ENCODE results near the gene CPVL. TPM values are rescaled to one million over a fixed set of nuclear protein-coding genes. Genes with fewer than 3 reads are reported as not detected.

CPVL gene
- total RNA-seq, 6 experiments from 2014 or later: 6.2 to 23.4 (median 8.8) TPM

DNA sequence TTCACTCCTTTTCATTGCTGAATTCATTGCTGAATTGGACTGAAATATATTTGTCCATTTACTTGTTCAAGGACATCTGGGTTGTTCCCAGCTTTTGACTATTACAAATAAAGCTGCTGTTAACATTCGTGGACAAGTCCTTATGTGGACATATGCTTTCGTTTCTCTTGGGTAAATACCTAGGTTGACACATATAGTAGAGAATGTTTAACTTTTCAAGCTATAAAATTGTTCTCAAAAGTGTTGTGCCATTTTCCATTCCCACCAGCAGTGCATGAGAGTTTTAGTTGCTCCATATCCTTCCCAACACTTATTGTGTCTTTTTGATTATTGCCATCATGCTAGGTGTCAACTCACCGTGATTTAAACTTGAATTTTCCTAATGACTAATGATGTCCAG is 17.5 kb upstream of the CPVL start:
- Histone ChIP-seq H3K4me1 (no peaks in the 10 kb centered on the region), H3K9me3 (no peaks in the 10 kb centered on the region), H3K27ac (no peak overlapping the region), H3K4me3 (no peak overlapping the region), H3K36me3 (no peaks in the 10 kb centered on the region), H3K27me3 (no peaks in the 10 kb centered on the region)
- intact Hi-C loops (cut with DNase I): no loop called here
- WGBS (ENCODE audit: insufficient coverage, low coverage, low lambda C conversion rate, missing lambda C conversion rate): 34% methylated on average over 3 of the region's 3 CpGs
- no peak for ATAC-seq
- no peak for TF ChIP-seq POLR2A (IDR thresholded peaks at IDR 0.05)
- TF ChIP-seq CTCF (IDR thresholded peaks at IDR 0.05): no peak
- DNase-seq: no peak

DNA sequence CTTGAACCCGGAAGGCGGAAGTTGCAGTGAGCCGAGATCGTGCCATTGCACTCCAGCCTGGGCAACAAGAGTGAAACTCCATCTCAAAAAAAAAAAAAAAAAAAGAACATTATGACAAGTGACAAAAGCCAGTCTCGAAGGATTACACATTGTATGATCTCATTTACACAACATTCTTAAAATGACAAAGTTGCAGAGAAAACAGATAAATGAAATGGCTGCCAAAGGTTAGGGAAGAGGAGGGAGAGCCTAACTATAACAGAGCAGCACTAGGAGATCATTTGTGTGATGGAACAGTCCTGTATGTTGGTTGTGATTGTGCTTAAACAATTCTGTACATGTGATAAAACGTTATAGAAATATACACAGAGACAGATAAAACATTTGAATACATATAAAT is 16.2 kb upstream of the CPVL start:
- H3K4me1 ChIP-seq: no peaks in the 10 kb centered on the region
- H3K9me3 ChIP-seq: no peaks in the 10 kb centered on the region
- H3K4me3 ChIP-seq: no peak overlapping the region
- intact Hi-C loops (cut with DNase I): no loop called here
- no peaks in the 10 kb centered on the region for H3K36me3 ChIP-seq
- TF ChIP-seq POLR2A (IDR thresholded peaks at IDR 0.05) (no peak), CTCF (IDR thresholded peaks at IDR 0.05) (no peak)
- ATAC-seq (no peak), DNase-seq (no peak)
- WGBS (ENCODE audit: insufficient coverage, low coverage, low lambda C conversion rate, missing lambda C conversion rate): 53% methylated on average over 4 of the region's 6 CpGs
- H3K27me3 ChIP-seq: no peaks in the 10 kb centered on the region
- H3K27ac ChIP-seq: no peak overlapping the region

GRCh38 chr7:29161231-29161630 is 14.9 kb upstream of the CPVL start:
- Histone ChIP-seq H3K4me3 (no peak overlapping the region), H3K27me3 (no peaks in the 10 kb centered on the region), H3K9me3 (no peaks in the 10 kb centered on the region), H3K27ac (no peak overlapping the region), H3K4me1 (no peaks in the 10 kb centered on the region), H3K36me3 (no peaks in the 10 kb centered on the region)
- WGBS (ENCODE audit: insufficient coverage, low coverage, low lambda C conversion rate, missing lambda C conversion rate): 58% methylated on average over 4 of the region's 4 CpGs
- ATAC-seq: no peak
- no peak for DNase-seq
- intact Hi-C loops (cut with DNase I): no loop called here
- no peak for TF ChIP-seq CTCF (IDR thresholded peaks at IDR 0.05)
- no peak for TF ChIP-seq POLR2A (IDR thresholded peaks at IDR 0.05)

DNA sequence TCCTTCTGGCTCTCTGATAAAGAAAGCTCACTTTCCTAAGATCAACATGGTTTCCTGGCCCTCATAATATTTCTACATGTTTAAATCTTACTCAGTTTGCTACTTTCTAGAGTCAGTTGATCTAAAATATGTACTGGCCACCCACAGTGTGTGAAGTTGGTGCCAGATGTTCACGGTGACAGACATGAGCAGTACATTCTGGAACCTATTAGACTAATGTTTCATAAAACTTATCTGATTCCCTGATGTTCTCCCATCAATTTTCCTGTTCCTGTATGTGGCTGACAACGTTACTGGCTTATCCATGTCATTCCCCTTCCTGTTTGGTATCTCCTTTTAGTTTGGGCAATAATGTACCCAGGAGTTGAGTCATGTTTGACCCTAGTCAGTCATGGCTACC is 13.7 kb upstream of the CPVL start:
- H3K9me3 ChIP-seq: no peaks in the 10 kb centered on the region
- intact Hi-C loops (cut with DNase I): no loop called here
- H3K4me1 ChIP-seq: no peaks in the 10 kb centered on the region
- H3K27me3 ChIP-seq: no peaks in the 10 kb centered on the region
- WGBS (ENCODE audit: insufficient coverage, low coverage, low lambda C conversion rate, missing lambda C conversion rate): 68% methylated on average over 2 of the region's 2 CpGs
- no peak overlapping the region for H3K27ac ChIP-seq
- no peak for ATAC-seq
- no peak for DNase-seq
- TF ChIP-seq POLR2A (IDR thresholded peaks at IDR 0.05): no peak
- TF ChIP-seq CTCF (IDR thresholded peaks at IDR 0.05): no peak
- H3K36me3 ChIP-seq: no peaks in the 10 kb centered on the region
- no peak overlapping the region for H3K4me3 ChIP-seq

- no peaks in the 10 kb centered on the region for H3K27me3 ChIP-seq
- no peaks in the 10 kb centered on the region for H3K9me3 ChIP-seq
- intact Hi-C loops (cut with DNase I): no loop called here
- ATAC-seq (no peak), DNase-seq (no peak)
- H3K27ac ChIP-seq: no peak overlapping the region
- no peak overlapping the region for H3K4me3 ChIP-seq
- H3K36me3 ChIP-seq: no peaks in the 10 kb centered on the region
- TF ChIP-seq POLR2A (IDR thresholded peaks at IDR 0.05) (no peak), CTCF (IDR thresholded peaks at IDR 0.05) (no peak)
- 64% methylated on average over 3 of the region's 3 CpGs for WGBS (ENCODE audit: insufficient coverage, low coverage, low lambda C conversion rate, missing lambda C conversion rate)
- no peaks in the 10 kb centered on the region for H3K4me1 ChIP-seq
These were observed 12.6 kb upstream of the CPVL start for GRCh38 chr7:29158795-29159423.
